Measurements from ENCODE around the gene ZBTB34. TPM values are rescaled to one million over a fixed set of nuclear protein-coding genes. Genes with fewer than 3 reads are reported as not detected.

The ZBTB34 gene
- total RNA-seq, 1 experiment from 2014 or later = 15.8 TPM

DNA sequence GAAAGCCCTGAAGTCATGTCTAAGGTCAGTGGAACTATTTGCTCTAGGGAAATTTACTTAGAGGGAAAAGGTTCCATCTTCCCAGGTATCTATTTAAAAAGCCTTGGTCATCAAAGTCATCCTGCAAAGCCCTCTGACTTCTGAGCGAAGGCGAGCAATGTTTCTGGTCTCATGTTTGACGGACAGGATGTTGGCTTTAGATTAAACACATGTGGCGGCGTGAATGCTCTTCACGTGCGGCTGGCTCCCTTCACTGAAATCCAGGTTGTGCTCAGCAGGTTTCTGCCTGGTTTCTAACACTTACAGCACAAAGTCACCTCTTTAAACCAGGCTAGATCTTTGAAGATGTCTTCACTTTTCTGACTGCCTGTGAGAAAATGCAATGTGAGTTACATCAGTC is 5.7 kb upstream of the ZBTB34 start:
- Mint-ChIP-seq H3K27ac (no peak overlapping the region), H3K4me1 (peaks cover 10 to 17% of the 10 kb centered on the region in 2 experiments), H3K4me3 (no peak overlapping the region), H3K9me3 (no peaks in the 10 kb centered on the region), H3K27me3 (ENCODE audit: low read depth) (peaks cover 47% of the 10 kb centered on the region), H3K36me3 (ENCODE audit: insufficient read depth in 1 of 3, low read depth in 3 of 3) (no peaks in the 10 kb centered on the region; a peak in 1 of 7 replicates)
- no peak overlapping the region for H3K4me2 ChIP-seq (ENCODE audit: insufficient read depth, insufficient read length, low read length)
- H4K8ac ChIP-seq (replicated peaks; ENCODE audit: insufficient read length, low read depth, low read length) = no peak overlapping the region
- no peak overlapping the region for H2BK15ac ChIP-seq (ENCODE audit: low read depth, low read length)
- H3K14ac ChIP-seq (ENCODE audit: insufficient read depth, low read length) = no peak overlapping the region
- H3K4me1 ChIP-seq (ENCODE audit: insufficient read depth, low read length) = no peaks in the 10 kb centered on the region; the same call in 1 of the 2 replicates
- H3K79me1 ChIP-seq (ENCODE audit: insufficient read depth, low read depth, low read length, poor library complexity, severe bottlenecking) = no peaks in the 10 kb centered on the region
- H4K91ac ChIP-seq (ENCODE audit: insufficient read length, low read depth, low read length) = no peak overlapping the region
- no peak overlapping the region for H3K56ac ChIP-seq (ENCODE audit: insufficient read length, low read depth, low read length)
- no peak overlapping the region for H3K4ac ChIP-seq (ENCODE audit: low read depth, low read length)
- no peak overlapping the region for H4K5ac ChIP-seq (ENCODE audit: insufficient read length, low read depth, low read length)
- H2BK120ac ChIP-seq (ENCODE audit: low read depth, low read length, poor library complexity, severe bottlenecking) = no peak overlapping the region
- H3K79me2 ChIP-seq (ENCODE audit: insufficient read depth, low read length) = no peaks in the 10 kb centered on the region
- H3K18ac ChIP-seq (ENCODE audit: insufficient read length, low read depth, low read length) = no peak overlapping the region
- H3K23ac ChIP-seq (ENCODE audit: insufficient read length, low read depth, low read length) = no peak overlapping the region
- H2AK5ac ChIP-seq (ENCODE audit: insufficient read length, low read length) = no peak overlapping the region
- H3K27ac ChIP-seq (ENCODE audit: insufficient read length, low read depth, low read length) = no peak overlapping the region
- DNase-seq = no peak
- no peaks in the 10 kb centered on the region for H4K20me1 ChIP-seq (ENCODE audit: control insufficient read depth, insufficient read depth, insufficient read length)
- no CpG with 5 or more reads among the region's 7 CpGs for WGBS (ENCODE audit: extremely low coverage, insufficient read length, low lambda C conversion rate)
- no peaks in the 10 kb centered on the region for H3K23me2 ChIP-seq (ENCODE audit: insufficient read length, low read depth, low read length, poor library complexity, severe bottlenecking)
- TF ChIP-seq, protein P1, sequence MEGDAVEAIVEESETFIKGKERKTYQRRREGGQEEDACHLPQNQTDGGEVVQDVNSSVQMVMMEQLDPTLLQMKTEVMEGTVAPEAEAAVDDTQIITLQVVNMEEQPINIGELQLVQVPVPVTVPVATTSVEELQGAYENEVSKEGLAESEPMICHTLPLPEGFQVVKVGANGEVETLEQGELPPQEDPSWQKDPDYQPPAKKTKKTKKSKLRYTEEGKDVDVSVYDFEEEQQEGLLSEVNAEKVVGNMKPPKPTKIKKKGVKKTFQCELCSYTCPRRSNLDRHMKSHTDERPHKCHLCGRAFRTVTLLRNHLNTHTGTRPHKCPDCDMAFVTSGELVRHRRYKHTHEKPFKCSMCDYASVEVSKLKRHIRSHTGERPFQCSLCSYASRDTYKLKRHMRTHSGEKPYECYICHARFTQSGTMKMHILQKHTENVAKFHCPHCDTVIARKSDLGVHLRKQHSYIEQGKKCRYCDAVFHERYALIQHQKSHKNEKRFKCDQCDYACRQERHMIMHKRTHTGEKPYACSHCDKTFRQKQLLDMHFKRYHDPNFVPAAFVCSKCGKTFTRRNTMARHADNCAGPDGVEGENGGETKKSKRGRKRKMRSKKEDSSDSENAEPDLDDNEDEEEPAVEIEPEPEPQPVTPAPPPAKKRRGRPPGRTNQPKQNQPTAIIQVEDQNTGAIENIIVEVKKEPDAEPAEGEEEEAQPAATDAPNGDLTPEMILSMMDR (conservative IDR thresholded peaks at IDR 0.05) = no peak
- H3K9me3 ChIP-seq (ENCODE audit: control insufficient read depth, low read depth, low read length) = no peaks in the 10 kb centered on the region
- no peak overlapping the region for H3K9ac ChIP-seq (ENCODE audit: extremely low read depth, insufficient read length, low read length)
- no peak overlapping the region for H2BK5ac ChIP-seq (ENCODE audit: insufficient read length, low read length)
- no peak overlapping the region for H2BK12ac ChIP-seq (ENCODE audit: insufficient read length, low read depth, low read length)
- no peak overlapping the region for H2AFZ ChIP-seq (ENCODE audit: low read length)
- no peak overlapping the region for H2BK20ac ChIP-seq (ENCODE audit: low read depth, low read length, poor library complexity, severe bottlenecking)
- H3K27me3 ChIP-seq (ENCODE audit: insufficient read depth, low read length) = no peaks in the 10 kb centered on the region
- no peak overlapping the region for H3T11ph ChIP-seq (ENCODE audit: low read length)
